HEK293 (cell line): ENCODE measurements around the gene HERC2.

Experiments used
- GLIS2 ChIP-seq: fragments of 450-650 bp; formaldehyde crosslinking; IDR thresholded peaks from 2 replicates; pipeline ENCODE4 v1.5.1; 2016; ENCODE audit warnings: missing biosample characterization, missing genetic modification characterization
- HOXA7 ChIP-seq: sonication (generic); formaldehyde crosslinking; IDR thresholded peaks from 2 replicates; pipeline ENCODE4 v1.8.1; 2022; ENCODE audit warnings: missing genetic modification reagents, borderline replicate concordance
- SCRT1 ChIP-seq: fragments of 450-650 bp; formaldehyde crosslinking; IDR thresholded peaks from 2 replicates; pipeline ENCODE4 v1.5.1; 2016; ENCODE audit warnings: missing biosample characterization, missing genetic modification characterization, borderline replicate concordance
- ZFP37 ChIP-seq: fragments of 450-650 bp; formaldehyde crosslinking; IDR thresholded peaks from 2 replicates; pipeline ENCODE4 v1.5.1; 2016; ENCODE audit warnings: missing biosample characterization, missing genetic modification characterization
- ZNF16 ChIP-seq: fragments of 450-650 bp; formaldehyde crosslinking; IDR thresholded peaks from 2 replicates; pipeline ENCODE4 v1.5.1; 2016; ENCODE audit warnings: low read depth, missing biosample characterization, missing genetic modification characterization
- ZNF274 ChIP-seq, 2 experiments: fragments of 200-500 bp in 1 of 2; fragments of 450-650 bp in 1 of 2; sonication (Bioruptor generic) in 1 of 2; formaldehyde crosslinking in 1 of 2; IDR thresholded peaks; 2 replicates each; pipeline versions ENCODE4 v1.5.1 to v1.6.1; 2014 to 2016; ENCODE audit warnings: borderline replicate concordance in 1 of 2, inconsistent platforms in 1 of 2, low read length in 1 of 2, missing biosample characterization in 1 of 2, missing genetic modification characterization in 1 of 2
- ZNF302 ChIP-seq: fragments of 450-650 bp; formaldehyde crosslinking; IDR thresholded peaks from 2 replicates; pipeline ENCODE4 v1.5.1; 2016; ENCODE audit warnings: missing biosample characterization, missing genetic modification characterization, low read depth
- ZNF324 ChIP-seq: fragments of 450-650 bp; formaldehyde crosslinking; IDR thresholded peaks from 2 replicates; pipeline ENCODE4 v1.5.1; 2016; ENCODE audit warnings: missing biosample characterization, missing genetic modification characterization
- ZNF341 ChIP-seq: fragments of 450-650 bp; formaldehyde crosslinking; IDR thresholded peaks from 2 replicates; pipeline ENCODE4; 2016; ENCODE audit warnings: low read depth, missing biosample characterization, missing genetic modification characterization
- ZNF366 ChIP-seq: fragments of 450-650 bp; formaldehyde crosslinking; conservative IDR thresholded peaks from 2 replicates; pipeline ENCODE4 v1.5.1; 2016; ENCODE audit warnings: missing biosample characterization, missing genetic modification characterization
- ZNF621 ChIP-seq: fragments of 450-650 bp; formaldehyde crosslinking; IDR thresholded peaks from 2 replicates; pipeline ENCODE4 v1.5.1; 2017; ENCODE audit warnings: missing biosample characterization, missing genetic modification characterization
- ZSCAN5A ChIP-seq: fragments of 450-650 bp; formaldehyde crosslinking; IDR thresholded peaks from 2 replicates; pipeline ENCODE4 v1.5.1; 2016; ENCODE audit warnings: missing biosample characterization, missing genetic modification characterization
- TF ChIP-seq, protein P1 (sequence below): fragments of 450-650 bp; formaldehyde crosslinking; IDR thresholded peaks from 2 replicates; pipeline ENCODE4 v1.5.1; 2016; ENCODE audit warnings: missing biosample characterization, missing genetic modification characterization

DNA sequence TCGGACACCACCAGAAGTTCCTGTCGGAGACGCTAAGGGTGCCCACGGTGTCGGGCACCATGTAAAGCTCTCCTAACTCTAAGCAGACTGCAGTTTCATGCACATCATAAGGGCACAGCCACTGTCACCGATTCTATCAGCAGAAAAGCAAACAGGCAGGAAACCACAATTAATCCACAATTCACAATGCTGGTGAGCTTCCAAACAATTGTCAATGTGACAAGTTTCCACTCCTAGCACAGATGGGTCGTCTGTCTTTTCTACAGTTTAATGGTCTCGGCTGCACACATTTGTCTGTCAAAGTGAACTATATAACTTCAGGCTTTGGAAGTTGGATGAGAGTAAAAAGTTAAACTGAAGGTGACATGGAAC is 214.1 kb downstream of the HERC2 start:
- TF ChIP-seq ZNF274 (IDR thresholded peaks at IDR 0.05; ENCODE audit: low read length) (no peak), ZNF274 (tag by site-specific recombination; IDR thresholded peaks at IDR 0.05; ENCODE audit: borderline replicate concordance) (no peak), ZNF324 (tag by site-specific recombination) (no peak), GLIS2 (tag by site-specific recombination) (no peak), ZNF302 (tag by site-specific recombination) (no peak), ZNF621 (tag by site-specific recombination) (no peak), ZNF341 (no peak), HOXA7 (no peak), ZNF366 (tag by site-specific recombination) (no peak), ZFP37 (tag by site-specific recombination) (no peak), SCRT1 (tag by site-specific recombination) (no peak), ZSCAN5A (tag by site-specific recombination) (no peak), ZNF16 (no peak)
- TF ChIP-seq, protein P1, sequence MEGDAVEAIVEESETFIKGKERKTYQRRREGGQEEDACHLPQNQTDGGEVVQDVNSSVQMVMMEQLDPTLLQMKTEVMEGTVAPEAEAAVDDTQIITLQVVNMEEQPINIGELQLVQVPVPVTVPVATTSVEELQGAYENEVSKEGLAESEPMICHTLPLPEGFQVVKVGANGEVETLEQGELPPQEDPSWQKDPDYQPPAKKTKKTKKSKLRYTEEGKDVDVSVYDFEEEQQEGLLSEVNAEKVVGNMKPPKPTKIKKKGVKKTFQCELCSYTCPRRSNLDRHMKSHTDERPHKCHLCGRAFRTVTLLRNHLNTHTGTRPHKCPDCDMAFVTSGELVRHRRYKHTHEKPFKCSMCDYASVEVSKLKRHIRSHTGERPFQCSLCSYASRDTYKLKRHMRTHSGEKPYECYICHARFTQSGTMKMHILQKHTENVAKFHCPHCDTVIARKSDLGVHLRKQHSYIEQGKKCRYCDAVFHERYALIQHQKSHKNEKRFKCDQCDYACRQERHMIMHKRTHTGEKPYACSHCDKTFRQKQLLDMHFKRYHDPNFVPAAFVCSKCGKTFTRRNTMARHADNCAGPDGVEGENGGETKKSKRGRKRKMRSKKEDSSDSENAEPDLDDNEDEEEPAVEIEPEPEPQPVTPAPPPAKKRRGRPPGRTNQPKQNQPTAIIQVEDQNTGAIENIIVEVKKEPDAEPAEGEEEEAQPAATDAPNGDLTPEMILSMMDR (tag by site-specific recombination): no peak
